ENCODE results near the gene ALG9.
"Not testable (repeated sequence)": the region's sequence is repeated elsewhere in the genome, so short reads cannot be mapped to it uniquely, and the experiment has no call there.

The ALG9 gene, protein sequence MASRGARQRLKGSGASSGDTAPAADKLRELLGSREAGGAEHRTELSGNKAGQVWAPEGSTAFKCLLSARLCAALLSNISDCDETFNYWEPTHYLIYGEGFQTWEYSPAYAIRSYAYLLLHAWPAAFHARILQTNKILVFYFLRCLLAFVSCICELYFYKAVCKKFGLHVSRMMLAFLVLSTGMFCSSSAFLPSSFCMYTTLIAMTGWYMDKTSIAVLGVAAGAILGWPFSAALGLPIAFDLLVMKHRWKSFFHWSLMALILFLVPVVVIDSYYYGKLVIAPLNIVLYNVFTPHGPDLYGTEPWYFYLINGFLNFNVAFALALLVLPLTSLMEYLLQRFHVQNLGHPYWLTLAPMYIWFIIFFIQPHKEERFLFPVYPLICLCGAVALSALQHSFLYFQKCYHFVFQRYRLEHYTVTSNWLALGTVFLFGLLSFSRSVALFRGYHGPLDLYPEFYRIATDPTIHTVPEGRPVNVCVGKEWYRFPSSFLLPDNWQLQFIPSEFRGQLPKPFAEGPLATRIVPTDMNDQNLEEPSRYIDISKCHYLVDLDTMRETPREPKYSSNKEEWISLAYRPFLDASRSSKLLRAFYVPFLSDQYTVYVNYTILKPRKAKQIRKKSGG

DNA sequence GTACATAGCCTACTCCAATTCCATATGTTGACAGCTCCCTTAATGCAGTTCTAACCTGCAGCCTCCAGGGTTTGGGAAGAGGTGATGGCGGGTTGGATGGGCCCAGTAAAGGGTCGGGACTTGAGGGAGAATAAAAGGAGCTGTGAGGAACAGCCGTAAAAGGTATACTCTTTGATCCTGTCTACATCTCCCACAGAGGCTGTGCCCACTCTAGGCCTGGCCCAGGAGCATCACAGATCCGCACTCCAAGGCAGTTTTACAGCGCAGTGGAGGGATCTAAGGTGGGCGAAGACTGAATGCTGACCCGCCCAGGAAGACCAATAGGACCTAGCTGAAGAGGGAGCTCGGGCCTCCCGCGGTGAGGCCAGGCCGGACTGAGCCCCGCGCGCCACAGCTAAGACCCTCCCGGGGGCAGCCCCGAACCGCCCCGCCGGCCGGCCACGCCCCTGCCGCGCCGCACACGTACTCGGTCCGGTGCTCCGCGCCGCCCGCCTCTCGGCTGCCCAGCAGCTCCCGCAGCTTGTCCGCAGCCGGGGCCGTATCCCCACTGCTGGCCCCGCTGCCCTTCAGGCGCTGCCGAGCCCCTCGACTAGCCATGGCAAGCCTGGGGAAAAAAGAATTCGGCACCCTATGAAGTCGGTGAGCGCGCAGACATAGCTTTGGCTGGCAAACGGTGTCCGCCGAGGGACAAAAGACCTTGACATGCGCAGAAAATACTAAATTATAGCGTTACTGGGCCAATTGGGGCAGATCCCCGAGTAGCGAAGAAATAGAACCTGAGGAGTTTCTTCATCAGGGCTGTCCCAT is at the start of gene ALG9:
ALG9 (minus strand) TSS at position 696 of the 807 bp plus-strand sequence; CDS start at position 597, 99 bp downstream.
- DNase-seq (ENCODE audit: low read depth, low spot score) = peak; percentile 75

DNA sequence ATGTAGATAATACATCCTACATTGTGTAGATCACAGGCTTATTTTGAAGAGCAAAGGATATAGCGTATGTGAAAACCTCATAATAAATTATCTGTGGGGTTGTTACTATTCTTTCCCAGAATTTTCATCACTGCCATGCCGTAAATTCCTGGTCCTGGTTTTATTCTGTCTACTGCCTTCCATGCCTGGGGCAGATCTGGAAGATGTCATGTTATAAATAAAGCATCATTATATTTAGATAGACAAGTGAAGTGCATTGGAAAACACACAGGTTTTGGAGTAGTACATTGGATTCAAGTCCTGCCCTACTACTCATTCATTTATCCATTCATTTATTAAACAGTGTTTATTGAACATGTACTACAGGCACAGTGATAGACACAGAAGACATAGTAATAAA is 49.5 kb upstream of the ALG9 start:
- DNase-seq (ENCODE audit: low read depth, low spot score) = no peak

DNA sequence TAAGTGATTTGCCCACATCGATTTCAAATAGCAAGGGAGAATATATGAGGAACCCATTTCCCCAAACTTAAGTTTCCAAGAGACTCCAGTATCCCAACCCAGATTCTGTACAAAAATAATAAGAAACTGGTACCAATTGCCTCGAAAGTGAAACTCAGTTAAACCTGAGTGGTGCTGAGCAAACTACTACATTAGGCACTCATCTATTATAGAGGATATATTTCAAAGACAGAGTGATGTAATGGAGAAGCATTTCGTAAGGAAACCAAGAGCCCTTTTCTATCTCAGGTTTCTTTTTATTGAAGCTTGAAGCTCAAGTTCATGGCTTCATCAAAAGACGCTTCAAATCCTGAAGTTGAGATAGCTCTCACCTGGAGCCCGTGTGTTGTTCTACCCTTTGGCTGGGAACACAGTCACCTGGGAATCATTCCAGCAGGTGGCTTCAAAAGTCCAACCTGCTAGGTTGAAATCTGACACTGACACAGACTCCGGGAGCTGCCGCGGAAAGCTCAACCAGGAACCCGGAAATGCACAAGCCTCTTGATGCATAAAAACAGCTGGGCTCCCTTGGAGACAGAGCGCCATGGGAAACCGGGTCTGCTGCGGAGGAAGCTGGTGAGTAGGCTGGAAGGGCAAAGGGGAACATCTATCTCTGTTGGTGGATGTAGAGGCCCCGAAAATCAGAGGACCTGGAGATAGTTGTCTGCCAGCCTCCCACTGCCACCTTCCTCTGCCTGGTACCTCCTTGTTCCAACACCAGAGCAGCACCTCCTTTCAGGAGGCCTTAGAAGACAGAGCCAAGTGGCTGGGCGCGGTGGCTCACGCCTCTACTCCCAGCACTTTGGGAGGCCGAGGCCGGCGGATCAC is 47.2 kb upstream of the ALG9 start, which contains the start of gene C11orf52:
C11orf52 (plus strand) TSS at position 524 of the 867 bp plus-strand sequence; CDS start at position 584, 60 bp downstream.
- no peak for DNase-seq (ENCODE audit: low read depth, low spot score)

DNA sequence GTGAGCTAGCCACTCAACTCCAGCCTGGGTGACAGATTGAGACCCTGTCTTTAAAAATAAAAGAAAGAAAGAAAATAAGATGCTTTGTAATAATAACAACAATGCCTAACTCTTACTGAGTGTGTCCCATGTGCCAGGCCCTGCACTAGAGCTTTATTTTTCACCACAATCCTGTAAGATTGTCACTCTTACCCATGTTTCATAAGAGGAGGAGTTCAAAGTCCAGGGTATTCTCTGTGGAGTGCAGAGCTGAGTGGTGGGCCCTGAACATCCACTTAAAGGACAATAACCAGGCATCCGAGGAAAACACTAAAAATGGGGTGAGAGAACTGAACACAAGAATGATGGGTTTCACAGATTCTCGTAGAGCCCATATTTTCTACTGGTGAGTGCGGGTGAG is 46.4 kb upstream of the ALG9 start:
- DNase-seq (ENCODE audit: low read depth, low spot score) = no peak

DNA sequence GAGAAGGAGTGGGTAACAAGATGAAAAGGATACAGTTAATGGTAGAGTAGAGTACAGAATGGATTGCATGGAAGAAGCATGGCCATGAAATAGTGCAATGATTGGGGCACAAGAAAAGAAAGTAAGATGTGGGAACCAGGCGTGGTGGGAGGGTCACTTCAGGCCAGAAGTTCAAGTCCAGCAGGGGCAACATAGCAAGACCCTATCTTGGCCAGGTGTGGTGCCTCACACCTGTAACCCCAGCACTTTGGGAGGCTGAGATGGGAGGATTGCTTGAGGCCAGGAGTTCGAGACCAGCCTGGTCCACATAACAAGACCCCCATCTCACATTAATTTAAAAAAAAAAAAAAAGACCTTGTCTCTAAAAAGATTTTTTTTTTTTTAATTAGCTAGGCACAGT is 45.9 kb upstream of the ALG9 start:
- no peak for DNase-seq (ENCODE audit: low read depth, low spot score)

DNA sequence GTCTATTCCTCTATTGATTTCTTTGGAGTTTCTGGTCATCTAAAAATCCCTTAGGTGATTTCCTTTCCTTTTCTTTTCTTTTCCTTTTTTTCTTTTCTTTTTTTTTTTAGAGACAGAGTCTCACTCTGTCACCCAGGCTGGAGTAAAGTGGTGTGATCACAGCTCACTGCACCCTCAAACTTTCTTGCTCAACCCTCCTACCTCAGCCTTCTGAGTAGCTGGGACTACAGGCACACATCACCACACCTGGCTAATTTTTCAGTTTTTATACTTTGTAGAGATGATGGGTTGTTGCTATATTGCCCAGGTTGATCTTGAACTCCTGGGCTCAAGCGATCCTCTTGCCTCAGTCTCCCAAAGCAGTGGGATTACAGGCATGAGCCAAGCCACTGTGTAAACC is 45.4 kb upstream of the ALG9 start:
- DNase-seq (ENCODE audit: low read depth, low spot score) = no peak

DNA sequence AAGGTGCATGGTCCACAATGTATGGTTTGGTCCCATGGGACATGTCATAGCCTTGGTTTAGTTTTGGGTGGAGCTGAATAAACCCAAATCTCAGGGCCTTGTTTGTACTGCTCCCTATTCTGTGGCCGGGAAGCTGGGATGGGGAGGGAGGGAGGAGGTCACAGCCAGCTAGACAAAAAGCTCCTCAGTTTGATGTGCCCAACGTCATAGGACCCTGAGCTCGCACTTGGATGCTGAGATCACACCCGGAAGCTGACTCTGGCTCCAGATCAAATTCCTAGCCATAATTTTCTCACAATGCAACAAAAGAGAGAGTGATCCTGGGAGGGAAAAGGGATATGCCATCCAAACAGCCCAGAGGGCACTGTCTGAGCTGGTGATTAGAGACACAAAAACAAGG is 42.6 kb upstream of the ALG9 start:
- DNase-seq (ENCODE audit: low read depth, low spot score) = no peak

DNA sequence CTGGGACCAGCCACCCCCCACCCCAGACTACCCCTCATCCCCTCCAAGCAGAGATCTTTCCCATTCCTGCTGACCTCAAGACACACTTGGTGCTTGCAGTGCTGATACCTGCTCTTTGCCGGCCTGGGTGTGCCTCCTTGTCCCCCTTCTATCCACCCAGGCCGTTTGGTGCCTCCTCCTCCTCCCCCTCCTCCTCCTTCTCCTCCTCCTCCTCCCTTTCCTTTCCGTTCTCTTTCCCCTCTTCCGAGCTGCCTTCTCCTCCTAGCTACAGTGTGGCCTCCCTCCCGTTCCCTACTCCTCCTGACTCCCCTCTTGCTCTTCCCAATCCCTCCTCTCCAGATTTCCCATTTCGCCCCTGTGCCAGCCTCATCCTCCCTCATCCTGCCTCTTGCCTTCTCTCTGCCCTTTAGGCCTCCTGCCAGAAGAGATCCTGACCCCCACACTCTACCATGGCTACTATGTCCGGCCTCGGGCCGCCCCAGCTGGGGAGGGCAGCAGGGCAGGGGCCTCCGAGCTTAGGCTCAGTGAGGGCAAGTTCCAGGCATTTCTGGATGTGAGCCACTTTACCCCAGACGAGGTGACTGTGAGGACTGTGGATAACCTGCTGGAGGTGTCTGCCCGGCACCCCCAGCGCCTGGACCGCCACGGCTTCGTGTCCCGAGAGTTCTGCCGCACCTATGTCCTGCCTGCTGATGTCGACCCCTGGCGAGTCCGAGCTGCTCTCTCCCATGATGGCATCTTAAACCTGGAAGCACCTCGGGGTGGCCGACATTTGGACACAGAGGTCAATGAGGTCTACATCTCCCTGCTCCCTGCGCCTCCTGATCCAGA is 41.9 kb upstream of the ALG9 start:
- no peak for DNase-seq (ENCODE audit: low read depth, low spot score)

DNA sequence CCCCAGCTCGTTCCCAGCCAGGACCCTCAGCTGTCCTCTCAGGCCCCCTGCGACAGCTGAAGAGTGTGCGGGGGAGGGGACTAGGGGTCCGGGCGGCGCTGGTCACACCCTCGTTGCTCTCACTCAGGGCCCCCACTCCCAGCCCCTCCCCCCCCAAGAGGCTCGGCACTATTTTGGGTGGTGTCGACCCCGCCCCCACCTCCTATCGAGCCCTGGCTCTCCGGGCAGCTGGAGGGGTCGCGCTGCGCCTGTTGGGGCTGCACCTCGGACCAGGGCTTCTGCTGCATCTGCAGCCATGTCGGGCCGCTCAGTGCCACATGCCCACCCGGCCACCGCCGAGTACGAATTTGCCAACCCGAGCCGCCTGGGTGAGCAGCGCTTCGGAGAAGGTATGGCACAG is 41.2 kb upstream of the ALG9 start, which contains the start of gene HSPB2:
HSPB2 (plus strand) TSS at position 200 of the 400 bp plus-strand sequence; CDS start at position 296, 96 bp downstream.
- no peak for DNase-seq (ENCODE audit: low read depth, low spot score)

DNA sequence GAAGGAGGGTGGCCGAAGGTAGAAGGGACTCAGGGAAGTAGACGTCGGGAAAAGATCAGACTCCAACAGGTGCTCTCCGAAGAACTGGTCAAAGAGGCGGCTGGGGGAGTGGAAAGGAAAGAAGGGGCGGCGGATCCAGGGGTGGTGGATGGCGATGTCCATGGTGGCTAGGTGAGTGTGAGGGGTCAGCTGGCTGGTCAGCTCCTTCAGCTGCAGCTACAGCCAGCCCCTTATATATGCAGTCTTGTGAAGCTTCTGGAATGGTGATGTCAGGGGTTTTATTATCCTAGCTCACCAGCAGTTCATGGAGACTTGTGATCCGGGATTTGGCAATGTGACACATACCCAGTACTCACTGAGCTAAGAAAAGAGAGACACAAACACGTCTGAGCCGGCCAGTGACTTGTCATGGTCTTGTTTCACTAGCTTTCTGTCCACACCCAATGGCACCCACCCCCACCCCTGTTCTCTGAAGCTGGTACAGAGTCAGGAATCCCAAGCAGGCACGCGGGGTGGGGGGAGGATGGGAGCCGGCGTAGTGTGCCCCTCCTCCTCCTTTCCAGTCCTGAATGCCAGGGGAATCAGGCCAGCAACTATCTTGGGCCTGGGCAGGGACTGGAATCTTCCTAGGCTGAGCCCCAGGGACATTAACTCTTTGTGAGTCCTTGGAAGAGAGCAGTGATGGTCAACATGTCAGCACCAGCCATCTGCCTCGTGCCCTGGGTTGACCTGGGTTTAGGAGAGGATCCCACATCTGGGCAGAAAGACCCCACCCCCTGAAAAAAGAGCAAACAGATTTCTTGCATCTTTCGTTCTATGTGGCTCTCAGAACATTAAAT is 40.4 kb upstream of the ALG9 start, which contains the start of gene CRYAB:
CRYAB (minus strand) TSS at position 208 of the 839 bp plus-strand sequence; CDS start at position 162, 46 bp downstream.
- DNase-seq (ENCODE audit: low read depth, low spot score) = no peak

DNA sequence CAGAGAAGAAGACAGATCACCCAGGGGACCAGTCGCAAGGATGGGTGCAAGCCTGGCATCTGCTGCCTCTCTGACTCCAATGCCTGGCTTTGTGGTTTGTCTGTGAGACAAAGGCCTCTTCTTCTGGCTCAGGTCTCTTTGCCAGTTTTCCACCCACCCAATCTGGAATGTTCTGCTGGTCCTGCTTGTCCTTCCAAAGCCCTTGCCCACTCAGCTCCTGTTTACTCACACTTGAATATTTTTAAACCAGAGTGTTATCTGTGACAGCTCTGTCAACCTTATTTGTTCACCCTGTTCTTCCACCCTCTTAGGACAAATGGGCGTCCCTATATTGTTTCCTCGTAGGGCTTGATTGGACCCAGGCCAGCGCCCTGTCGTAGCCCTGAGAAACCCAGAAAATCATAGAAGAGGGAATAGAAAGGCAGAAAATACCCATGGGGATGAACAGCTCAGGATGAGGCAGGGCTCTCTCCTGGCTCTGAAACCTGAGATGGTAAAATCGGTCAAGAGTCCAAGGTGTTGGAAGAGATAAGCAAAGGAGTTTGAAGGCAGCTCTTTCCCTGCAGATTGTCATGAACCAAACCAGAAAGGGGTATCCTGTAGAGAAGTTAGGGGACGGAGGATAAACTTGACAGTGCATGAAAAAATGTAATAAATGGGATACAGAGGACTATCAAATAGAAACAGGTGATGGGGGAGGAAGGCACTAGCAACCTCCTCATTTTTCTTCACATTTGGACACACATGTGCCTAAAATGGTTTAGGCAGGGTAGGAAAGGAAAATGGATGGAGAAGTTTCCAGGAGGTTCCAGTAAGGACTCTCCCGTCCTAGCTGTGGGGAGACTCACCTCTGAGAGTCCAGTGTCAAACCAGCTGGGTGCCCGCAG is 39.5 kb upstream of the ALG9 start:
- DNase-seq (ENCODE audit: low read depth, low spot score) = no peak

DNA sequence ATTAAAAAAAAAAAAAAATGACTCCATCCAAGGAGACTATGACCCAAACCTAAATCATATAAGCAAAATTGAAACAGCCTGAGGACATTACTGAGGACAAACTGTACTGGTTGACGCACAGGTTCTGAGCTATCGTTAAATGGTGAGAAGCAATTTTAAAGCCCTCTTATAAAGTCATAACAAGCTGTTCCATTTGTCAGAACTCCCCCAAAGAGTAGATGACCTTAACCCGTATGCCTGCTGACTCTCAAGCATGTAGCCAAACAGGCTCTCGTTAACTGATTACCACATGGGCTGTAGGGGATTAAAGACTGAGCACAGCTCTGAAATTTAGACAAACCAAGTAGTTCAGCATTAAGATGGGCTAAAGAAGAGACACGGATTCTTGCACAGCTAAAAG is 38.0 kb upstream of the ALG9 start:
- no peak for DNase-seq (ENCODE audit: low read depth, low spot score)

DNA sequence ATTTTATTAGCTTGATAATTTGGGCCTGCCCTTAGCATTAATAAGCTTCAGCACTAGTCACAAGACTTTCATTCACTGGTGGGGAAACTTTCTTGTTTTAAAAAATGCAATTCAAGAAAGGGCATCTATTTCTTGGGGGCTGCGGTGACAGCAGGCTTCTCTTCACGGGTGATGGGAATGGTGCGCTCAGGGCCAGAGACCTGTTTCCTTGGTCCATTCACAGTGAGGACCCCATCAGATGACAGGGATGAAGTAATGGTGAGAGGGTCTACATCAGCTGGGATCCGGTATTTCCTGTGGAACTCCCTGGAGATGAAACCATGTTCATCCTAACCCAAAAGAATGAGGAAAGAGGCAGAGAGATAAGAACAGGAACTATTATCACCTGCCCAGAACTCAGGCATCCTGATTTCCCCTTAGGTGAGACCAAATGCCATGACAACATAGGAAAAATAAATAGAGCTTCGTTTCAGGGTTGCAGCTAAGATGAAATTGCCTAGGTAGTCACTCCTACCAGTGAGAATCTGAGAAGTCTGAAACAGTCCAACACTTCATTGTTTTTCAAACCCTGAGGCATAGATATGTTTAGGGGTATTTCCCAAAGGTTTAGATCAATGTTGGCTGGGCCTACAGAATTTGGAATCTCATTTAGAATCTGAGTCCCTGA is 37.4 kb upstream of the ALG9 start:
- DNase-seq (ENCODE audit: low read depth, low spot score) = no peak

DNA sequence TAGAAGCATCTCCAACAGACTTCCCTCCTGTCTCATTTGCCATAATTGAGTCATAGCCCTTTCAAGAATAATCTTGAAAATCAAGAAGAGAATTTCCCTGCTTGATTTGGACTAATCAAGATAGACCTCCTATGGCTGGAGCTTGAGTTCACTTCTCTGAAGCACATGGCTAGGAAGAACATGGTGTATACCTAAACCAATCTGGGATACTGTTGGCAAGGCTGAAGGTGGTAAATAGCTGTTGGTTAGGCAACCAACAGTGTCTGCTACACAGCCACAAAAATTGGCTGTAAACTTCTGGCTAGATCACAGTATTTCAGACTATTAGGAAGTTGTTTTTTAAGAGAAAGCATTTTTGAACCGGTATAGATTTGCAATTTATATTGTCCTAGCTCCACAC is 35.3 kb upstream of the ALG9 start:
- DNase-seq (ENCODE audit: low read depth, low spot score) = no peak

DNA sequence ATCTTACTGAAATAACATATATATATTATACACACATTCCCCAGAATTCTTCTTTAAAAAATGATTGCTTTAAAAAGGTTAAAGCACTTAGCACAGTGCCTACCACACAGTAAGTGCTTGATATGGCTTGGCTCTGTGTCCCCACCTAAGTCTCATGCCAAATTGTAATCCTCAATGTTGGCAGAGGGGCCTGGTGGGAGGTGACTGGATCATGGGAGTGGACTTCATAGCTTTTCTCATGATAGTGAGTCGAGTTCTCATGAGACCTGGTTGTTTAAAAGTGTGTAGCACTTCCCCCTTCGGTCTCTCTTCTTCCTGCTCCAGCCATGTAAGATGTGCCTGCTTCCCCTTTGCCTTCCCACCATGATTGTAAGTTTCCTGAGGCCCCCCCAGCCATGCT is 34.0 kb upstream of the ALG9 start:
- DNase-seq (ENCODE audit: low read depth, low spot score) = no peak

DNA sequence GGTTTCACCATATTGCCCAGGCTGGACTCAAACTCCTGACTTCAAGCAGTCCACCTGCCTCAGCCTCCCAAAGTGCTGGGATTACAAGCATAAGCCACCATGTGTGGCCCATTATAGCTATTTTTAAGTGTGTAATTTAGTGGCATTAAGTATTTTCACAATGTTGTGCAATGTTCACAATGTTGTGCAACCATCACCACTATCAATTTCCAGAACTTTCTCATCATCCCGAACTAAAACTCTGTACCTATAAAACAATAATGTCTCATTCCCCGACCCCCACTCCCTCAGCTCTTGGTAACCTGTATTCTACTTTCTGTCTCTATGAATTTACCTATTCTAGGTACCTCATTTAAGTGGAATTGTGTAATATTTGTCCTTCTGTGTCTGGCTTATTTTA is 15.5 kb upstream of the ALG9 start:
- no peak for DNase-seq (ENCODE audit: low read depth, low spot score)

DNA sequence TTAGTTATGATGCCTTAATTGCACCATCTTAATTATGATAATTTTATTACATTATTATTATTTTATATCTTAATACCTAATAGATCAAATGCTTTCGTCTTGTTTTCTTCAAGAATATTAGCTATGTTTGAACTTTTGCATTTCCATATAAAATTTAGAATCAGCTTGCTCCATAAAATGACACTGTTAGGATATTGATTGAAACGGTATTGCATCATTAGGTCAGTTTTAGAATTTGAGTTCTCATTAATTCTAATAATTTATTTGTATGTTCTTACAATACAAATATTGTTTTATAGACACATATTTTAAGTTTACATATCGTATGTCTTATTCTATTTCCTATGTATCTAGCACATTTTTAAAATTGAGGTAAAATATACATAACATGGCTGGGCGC is 14.7 kb upstream of the ALG9 start:
- no peak for DNase-seq (ENCODE audit: low read depth, low spot score)

DNA sequence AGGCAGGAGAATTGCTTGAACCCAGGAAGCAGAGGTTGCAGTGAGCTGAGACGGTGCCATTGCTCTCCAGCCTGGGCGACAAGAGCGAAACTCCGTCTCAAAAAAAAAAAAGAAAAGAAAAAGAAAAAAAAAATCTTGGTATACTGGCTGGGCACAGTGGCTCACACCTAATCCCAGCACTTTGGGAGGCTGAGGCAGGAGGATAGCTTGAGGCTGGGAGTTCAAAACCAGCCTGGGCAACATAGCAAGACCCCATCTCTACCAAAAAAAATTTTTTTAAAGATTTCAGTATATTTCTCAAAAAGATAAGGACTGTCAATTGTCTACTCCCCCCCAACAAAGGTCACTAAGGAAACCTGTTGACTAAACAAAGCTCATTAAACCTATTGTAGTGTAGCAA is 13.7 kb upstream of the ALG9 start:
- not testable (repeated sequence) for DNase-seq (ENCODE audit: low read depth, low spot score)
